T-helper 2 cell (primary cell): ENCODE data around the gene STING1.

Source experiments
- DNase-seq, 5 experiments: peaks; one replicate each; pipeline versions ENCODE4 v3.0.0 to v3.0.0-alpha.2; 2012 to 2022

STING1 gene

GRCh38 chr5:139439013-139439903, 43.3 kb downstream of the STING1 start, which contains the start of gene DNAJC18:
DNAJC18 (minus strand) TSS chr5:139439525; CDS start chr5:139439445, 80 bp downstream.
- peak; percentile 76 to 92 (median 86) for DNase-seq

- no peak for DNase-seq
These were observed 43.9 kb downstream of the STING1 start for GRCh38 chr5:139438707-139439012.

GRCh38 chr5:139435676-139436075, 46.9 kb downstream of the STING1 start:
- DNase-seq, result no peak

- no peak for DNase-seq
These were observed 50.9 kb downstream of the STING1 start for GRCh38 chr5:139431706-139432105.

- peak in 1 of 5 experiments; percentile 16 for DNase-seq
These were observed 52.5 kb downstream of the STING1 start for GRCh38 chr5:139430015-139430414.

- no peak for DNase-seq
These were observed 56.2 kb downstream of the STING1 start for GRCh38 chr5:139426203-139426885.
